Neuron (in vitro differentiated cells): ENCODE measurements around the gene IL16.

ENCODE experiments used
- H2AFZ ChIP-seq: one replicate; pipeline ENCODE4 v1.6.1; 2013; ENCODE audit warnings: low read depth, mild to moderate bottlenecking, inconsistent platforms, low read length, moderate library complexity
- H3K27me3 ChIP-seq: one replicate; pipeline ENCODE4 v1.6.1; 2013; ENCODE audit warnings: low read length; ENCODE audit not compliant: insufficient read depth
- H3K36me3 ChIP-seq: one replicate; pipeline ENCODE4 v1.6.1; 2013; ENCODE audit warnings: low read length; ENCODE audit not compliant: insufficient read depth
- H3K4me1 ChIP-seq: one replicate; pipeline ENCODE4 v1.6.1; 2013; ENCODE audit warnings: low read length; ENCODE audit not compliant: insufficient read depth
- H3K4me3 ChIP-seq: 2 replicates; pipeline ENCODE4 v1.5.1; 2013; ENCODE audit warnings: mild to moderate bottlenecking, low read length, moderate library complexity
- H3K9me3 ChIP-seq: one replicate; pipeline ENCODE4 v1.6.1; 2013; ENCODE audit warnings: low read length

IL16 gene

DNA sequence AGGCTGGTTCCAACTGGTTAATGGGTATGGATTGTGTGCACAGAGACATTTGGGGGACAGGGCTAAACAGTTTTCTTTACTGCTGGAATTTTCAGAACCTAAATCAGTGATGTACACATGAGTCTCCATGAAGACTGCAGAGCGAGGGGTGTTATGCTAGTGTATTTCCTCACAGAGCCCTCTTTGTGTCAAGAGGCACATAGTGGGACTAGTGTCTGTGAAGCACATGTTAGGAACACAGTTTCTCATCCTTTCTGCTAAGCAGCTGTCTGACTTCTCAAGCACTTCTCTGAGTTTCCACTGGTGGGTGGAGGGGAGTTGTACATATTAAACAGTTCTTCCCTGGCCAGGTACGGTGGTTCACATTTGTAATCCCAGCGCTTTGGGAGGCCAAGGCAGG is 136.7 kb downstream of the IL16 start:
- H3K27me3 ChIP-seq, result peaks cover 2% of the 10 kb centered on the region
- H3K4me3 ChIP-seq, result no peak overlapping the region
- H3K36me3 ChIP-seq, result no peaks in the 10 kb centered on the region
- H3K4me1 ChIP-seq, result no peaks in the 10 kb centered on the region
- no peaks in the 10 kb centered on the region for H3K9me3 ChIP-seq
- H2AFZ ChIP-seq, result no peak overlapping the region

DNA sequence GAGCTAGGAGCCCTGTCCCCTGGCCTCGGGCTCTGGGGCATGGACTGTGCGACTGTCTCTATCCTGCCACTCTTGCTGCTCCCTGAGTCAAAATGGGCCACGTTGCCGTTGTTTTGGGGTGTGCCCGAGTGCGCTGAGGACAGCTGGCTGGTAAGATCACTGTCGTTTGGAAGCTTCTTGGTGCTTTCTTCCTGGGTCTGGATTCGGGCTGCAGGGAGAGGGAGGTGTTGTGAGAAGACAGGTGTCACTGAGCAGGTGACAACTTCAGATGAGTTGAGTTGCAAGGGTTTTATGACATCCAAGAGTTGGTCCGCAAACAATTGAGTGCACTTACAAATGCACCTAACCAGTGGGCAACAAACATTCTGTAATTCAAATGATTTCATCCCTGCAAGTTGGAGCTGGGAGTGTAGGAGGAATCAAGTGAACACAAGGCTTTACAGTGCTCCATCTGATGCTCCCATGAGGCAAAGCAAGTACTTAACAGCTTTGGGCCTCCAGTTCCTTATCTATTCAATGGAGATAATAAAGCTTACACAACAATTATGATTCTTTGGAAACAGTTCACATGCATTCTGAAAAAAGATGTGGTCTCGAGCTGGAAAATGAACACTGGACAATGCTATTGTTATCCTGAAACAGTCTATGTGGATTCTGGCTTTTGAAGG is 138.2 kb downstream of the IL16 start:
- Histone ChIP-seq H3K9me3 (no peaks in the 10 kb centered on the region), H3K27me3 (peaks cover 2% of the 10 kb centered on the region), H2AFZ (no peak overlapping the region), H3K4me1 (no peaks in the 10 kb centered on the region), H3K4me3 (no peak overlapping the region), H3K36me3 (no peaks in the 10 kb centered on the region)

DNA sequence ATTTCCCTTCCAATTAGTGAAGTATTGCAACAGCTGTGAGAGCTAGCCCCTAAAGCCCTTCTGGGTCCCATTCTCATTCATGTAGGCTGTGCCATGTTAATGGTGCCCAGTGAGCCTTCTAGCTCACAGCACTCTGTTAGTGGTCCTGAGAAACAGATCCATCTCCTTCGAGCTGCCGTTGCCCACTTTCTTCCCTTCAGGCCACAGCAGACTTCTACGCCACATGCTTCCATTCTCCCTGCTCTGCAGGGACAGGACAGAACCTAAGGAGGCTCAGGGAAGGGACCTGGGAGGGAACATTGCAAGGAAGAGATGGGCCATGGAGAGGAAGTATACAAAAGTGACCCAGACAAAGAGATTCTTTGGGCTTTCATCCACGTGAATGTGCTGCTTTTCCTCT is 139.0 kb downstream of the IL16 start:
- Histone ChIP-seq H2AFZ (no peak overlapping the region), H3K27me3 (peaks cover 2% of the 10 kb centered on the region), H3K9me3 (no peaks in the 10 kb centered on the region), H3K4me1 (no peaks in the 10 kb centered on the region), H3K36me3 (no peaks in the 10 kb centered on the region), H3K4me3 (no peak overlapping the region)

DNA sequence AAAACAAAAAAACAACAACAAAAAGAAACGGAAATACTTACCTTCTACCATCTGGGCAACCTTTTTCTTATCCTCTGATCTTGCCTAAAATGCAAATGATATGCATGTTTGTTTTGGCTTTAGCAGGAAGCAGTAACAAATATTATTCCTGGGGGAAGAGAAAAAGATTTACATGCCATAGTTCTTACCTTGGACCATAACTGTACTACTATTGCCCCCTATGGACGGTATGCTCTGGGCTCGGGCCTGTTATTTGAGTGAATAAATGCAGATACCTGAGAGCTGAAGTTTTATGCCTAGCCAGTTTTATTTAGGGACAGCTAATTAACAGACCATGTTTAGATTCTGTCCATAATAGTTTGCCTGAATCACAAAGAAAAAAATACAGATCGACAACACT is 139.9 kb downstream of the IL16 start:
- Histone ChIP-seq H3K36me3 (no peaks in the 10 kb centered on the region), H3K9me3 (no peaks in the 10 kb centered on the region), H3K4me1 (no peaks in the 10 kb centered on the region), H2AFZ (no peak overlapping the region), H3K27me3 (peaks cover 2% of the 10 kb centered on the region), H3K4me3 (no peak overlapping the region)

DNA sequence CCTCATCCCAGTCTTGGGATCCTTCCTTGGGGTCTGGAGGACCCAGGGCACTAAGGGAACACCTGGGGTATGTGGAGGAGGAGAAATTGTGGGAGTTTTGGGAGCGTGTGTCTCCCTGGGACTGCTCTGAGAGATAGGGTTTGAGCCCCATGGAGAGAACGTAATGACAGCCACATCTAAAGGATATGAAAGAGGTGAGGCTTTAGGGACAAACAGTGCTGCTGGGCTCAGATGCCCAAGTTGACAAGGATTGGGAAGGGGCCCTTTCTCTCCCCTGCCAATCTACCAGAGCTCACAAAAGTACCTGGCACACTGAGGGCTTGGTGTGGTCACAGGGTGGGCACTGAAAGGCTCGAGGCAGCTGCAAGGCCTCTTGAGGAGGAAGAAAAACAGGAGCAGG is 140.6 kb downstream of the IL16 start:
- H3K4me3 ChIP-seq, result no peak overlapping the region
- H3K4me1 ChIP-seq, result no peaks in the 10 kb centered on the region
- H2AFZ ChIP-seq, result no peak overlapping the region
- no peaks in the 10 kb centered on the region for H3K9me3 ChIP-seq
- peaks cover 2% of the 10 kb centered on the region for H3K27me3 ChIP-seq
- H3K36me3 ChIP-seq, result no peaks in the 10 kb centered on the region

DNA sequence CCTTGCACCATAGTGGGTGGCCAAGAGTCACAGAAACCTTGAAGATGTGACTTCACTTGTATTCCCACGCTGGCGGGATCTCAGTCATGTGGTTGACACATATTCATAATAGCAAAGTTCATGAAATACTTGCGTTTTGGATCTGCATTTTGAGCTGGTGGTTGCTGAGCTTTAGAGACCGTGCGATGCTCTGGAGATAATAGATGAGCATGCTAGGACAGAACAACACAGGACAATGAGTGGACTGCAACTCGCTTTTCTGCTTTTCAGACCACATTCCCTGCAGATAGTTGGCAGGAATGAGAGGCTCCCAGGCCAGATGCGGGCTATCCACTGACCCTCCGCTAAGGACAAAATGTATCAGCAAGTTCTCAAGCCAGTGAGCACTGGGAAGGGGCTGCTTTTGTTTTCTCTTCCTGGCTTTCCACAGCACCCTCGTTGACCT is 141.1 kb downstream of the IL16 start:
- peaks cover 2% of the 10 kb centered on the region for H3K27me3 ChIP-seq
- no peaks in the 10 kb centered on the region for H3K36me3 ChIP-seq
- no peak overlapping the region for H2AFZ ChIP-seq
- H3K4me1 ChIP-seq, result no peaks in the 10 kb centered on the region
- H3K4me3 ChIP-seq, result no peak overlapping the region
- H3K9me3 ChIP-seq, result no peaks in the 10 kb centered on the region

DNA sequence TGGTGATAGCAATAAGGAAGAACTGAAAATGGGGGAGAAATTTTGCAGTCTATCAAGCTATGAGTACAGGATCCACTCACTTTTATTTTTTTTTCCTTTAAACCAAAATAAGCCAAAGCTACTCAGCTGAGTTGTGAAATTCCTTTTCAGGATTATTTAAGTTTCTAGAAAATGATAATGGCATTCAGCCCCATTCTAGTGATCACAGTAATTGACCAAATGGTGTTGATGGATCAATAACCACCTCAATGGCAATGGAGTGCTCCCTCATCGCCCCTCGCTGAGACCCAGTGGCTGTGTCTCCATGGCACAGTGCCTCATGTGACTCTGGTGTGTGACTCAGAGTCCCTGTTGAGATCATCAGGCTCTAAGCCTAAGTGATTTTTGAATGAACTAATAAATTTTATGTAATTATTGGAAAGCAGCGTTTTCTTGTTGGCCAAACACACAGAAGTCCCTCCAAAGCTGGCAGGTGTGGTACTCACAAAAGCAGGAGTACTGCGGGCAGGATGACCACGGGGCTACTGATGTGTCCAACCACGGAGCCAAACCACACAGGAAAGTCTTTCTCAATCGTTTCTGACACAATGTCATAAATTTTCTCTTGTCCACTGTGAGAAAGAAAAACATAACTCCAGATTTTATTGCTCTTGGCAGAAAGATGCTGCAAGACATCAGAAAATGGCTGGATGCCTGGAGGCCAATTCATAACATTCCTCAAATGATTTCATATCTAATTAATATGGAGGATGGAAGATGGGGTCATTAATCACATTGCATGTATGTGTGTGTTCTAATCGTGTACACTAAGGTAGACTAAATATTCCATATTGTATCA is 141.7 kb downstream of the IL16 start:
- Histone ChIP-seq H3K36me3 (no peaks in the 10 kb centered on the region), H3K9me3 (no peaks in the 10 kb centered on the region), H2AFZ (no peak overlapping the region), H3K27me3 (peaks cover under 1% of the 10 kb centered on the region), H3K4me1 (no peaks in the 10 kb centered on the region), H3K4me3 (no peak overlapping the region)

DNA sequence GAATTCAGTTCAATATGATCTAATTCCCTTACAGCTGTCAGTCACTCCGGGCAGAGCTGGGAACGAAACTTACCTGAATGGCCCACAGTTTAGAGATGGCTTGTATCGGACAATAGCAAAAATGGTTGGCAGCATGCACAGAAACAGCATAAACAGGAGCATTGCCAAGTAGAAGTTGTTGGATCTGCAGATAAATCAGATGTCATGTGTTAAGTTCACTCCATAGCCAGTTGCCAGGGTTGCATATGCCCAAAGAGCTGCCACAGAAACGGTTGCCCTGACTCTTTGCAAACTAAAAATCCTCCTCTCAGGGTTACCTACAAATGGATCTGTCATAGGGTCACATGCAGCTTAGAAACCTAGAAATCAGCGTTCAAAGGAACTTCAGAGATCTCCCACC is 142.6 kb downstream of the IL16 start:
- Histone ChIP-seq H2AFZ (no peak overlapping the region), H3K4me3 (no peak overlapping the region), H3K36me3 (no peaks in the 10 kb centered on the region), H3K27me3 (no peaks in the 10 kb centered on the region), H3K9me3 (no peaks in the 10 kb centered on the region), H3K4me1 (no peaks in the 10 kb centered on the region)

DNA sequence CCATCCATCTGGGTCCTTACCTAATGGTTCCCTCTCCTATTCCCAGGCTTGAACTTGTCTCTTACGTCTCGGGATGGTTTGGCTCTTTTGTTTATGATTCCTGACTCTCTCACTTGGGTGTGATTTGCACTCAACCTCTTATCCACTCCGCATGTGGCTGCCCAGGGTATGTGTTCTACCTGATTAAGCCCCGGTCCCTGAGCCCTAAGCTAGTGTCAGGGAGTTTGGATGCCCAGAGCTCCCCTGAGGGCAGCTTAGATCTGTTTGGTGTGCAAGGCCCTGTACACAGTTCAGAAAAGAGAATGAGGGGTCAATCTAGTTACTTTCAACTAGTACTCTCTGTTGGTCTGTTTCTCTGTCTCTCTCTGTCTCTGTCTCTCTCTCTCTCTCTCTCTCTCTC is 143.2 kb downstream of the IL16 start:
- H3K4me1 ChIP-seq, result no peaks in the 10 kb centered on the region
- no peaks in the 10 kb centered on the region for H3K36me3 ChIP-seq
- no peak overlapping the region for H2AFZ ChIP-seq
- no peak overlapping the region for H3K4me3 ChIP-seq
- no peaks in the 10 kb centered on the region for H3K27me3 ChIP-seq
- H3K9me3 ChIP-seq, result no peaks in the 10 kb centered on the region

DNA sequence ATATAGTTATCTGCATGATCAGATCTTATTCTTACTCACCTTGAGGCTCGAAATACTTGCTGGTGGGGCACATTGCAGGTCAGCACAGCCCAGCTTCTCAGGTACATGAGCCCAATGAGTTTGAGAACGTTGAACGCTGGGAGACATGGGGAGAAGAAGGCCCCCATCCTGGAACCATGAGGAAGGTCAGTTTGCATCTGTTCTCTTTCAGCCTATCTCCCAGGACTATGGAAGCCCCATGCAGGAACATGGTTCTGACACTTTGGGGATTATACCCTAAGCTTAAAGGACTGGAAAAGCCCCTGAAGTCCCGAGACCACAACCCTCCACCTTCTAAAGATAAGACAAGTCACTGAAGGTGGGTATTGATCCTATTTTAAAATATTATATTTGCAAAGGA is 144.7 kb downstream of the IL16 start:
- Histone ChIP-seq H2AFZ (no peak overlapping the region), H3K4me1 (no peaks in the 10 kb centered on the region)

DNA sequence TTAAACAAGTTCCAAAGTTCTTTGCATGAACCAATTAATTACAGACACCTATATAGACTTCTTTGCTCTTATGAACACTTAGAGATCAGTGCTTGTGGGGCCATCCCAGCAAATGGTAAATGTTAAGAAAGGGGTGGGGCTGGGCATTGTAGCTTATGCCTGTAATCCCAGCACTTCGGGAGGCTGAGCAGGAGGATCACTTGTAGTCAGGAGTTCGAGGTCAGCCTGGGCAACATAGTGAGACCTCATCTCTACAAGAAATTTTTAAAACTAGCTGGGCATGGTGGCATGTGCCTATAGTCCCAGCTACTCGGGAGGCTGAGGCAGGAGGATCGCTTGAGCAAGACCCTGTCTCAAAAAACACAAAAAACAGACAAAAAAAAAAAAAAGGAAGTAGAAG is 146.7 kb downstream of the IL16 start:
- H2AFZ ChIP-seq, result no peak overlapping the region
- H3K4me3 ChIP-seq, result no peak overlapping the region
- H3K4me1 ChIP-seq, result no peaks in the 10 kb centered on the region
- no peaks in the 10 kb centered on the region for H3K36me3 ChIP-seq
- H3K27me3 ChIP-seq, result no peaks in the 10 kb centered on the region
- H3K9me3 ChIP-seq, result no peaks in the 10 kb centered on the region

More for the DNA sequence above, 144.7 kb downstream of the IL16 start:
- no peaks in the 10 kb centered on the region for H3K9me3 ChIP-seq
- no peak overlapping the region for H3K4me3 ChIP-seq
- no peaks in the 10 kb centered on the region for H3K27me3 ChIP-seq
- H3K36me3 ChIP-seq, result no peaks in the 10 kb centered on the region

DNA sequence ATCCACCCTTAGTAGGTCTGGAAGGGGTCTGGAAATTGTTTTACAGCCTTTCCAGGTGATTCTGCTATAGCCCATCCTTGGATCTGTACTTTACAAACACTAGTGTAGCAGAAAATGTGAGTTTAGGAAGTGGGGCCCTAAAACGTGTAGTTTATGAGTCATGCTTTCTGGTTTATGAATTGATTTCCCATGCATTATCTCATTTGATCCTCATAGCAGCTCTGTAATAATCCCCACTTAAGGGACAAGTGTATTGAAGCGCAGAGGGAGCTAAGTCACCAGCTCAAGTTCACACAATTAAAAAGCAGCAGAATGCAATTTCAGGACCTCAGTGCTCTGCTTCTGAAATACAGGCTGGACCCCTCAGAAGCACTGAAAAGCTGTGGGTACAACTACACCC is 149.9 kb downstream of the IL16 start:
- no peaks in the 10 kb centered on the region for H3K9me3 ChIP-seq
- no peaks in the 10 kb centered on the region for H3K36me3 ChIP-seq
- H3K27me3 ChIP-seq, result no peaks in the 10 kb centered on the region
- no peaks in the 10 kb centered on the region for H3K4me1 ChIP-seq
- no peak overlapping the region for H2AFZ ChIP-seq
- H3K4me3 ChIP-seq, result no peak overlapping the region

DNA sequence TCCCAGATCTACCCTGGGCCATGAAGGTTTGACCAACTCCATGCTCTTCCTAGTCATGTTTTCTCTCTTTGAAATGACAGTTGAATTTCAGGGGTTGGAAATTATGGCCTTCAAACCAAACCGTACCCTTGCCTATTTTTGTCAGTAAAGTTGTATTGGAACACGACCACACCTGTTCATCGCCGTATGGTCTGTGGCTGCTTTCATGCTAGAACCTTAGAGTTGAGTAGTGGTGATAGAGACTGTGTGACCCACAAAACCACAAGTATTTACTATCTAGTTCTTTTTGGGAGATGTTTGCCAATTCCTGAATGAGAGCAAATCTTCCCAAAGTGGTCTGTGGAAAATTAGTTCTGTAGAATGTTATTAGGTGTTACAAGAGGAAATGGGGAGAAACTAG is 151.2 kb downstream of the IL16 start:
- H3K9me3 ChIP-seq, result no peaks in the 10 kb centered on the region
- no peak overlapping the region for H2AFZ ChIP-seq
- H3K4me1 ChIP-seq, result no peaks in the 10 kb centered on the region
- H3K4me3 ChIP-seq, result no peak overlapping the region
- H3K36me3 ChIP-seq, result no peaks in the 10 kb centered on the region
- H3K27me3 ChIP-seq, result no peaks in the 10 kb centered on the region
